B cell (primary cell): ENCODE measurements around the gene ARL14EPL. TPM values are rescaled to one million over a fixed set of nuclear protein-coding genes. Genes with fewer than 3 reads are reported as not detected.

ENCODE experiments used
- ATAC-seq: fragments of 200-7000 bp; cut with Tn5 transposase; one replicate; pipeline ENCODE4 v1.10.0; 2021; ENCODE audit warnings: low read depth, mild to moderate bottlenecking, moderate number of reproducible peaks, moderate library complexity
- CTCF ChIA-PET: fragments of 350-600 bp; sonication (Branson Sonifier 250); formaldehyde crosslinking; loops from one replicate; lab custom pipeline; 2021; ENCODE audit warnings: antibody characterized with exemption, inconsistent platforms; lab: Charles Lee
- POLR2A ChIA-PET: fragments of 350-600 bp; sonication (Branson Sonifier 250); formaldehyde crosslinking; loops from one replicate; lab custom pipeline; 2021; ENCODE audit warnings: antibody characterized with exemption; lab: Charles Lee
- DNase-seq: peaks from one replicate; pipeline ENCODE4 v3.0.0; 2013
- H2AFZ ChIP-seq: 2 replicates; pipeline ENCODE4 v1.6.1; 2012; ENCODE audit warnings: mild to moderate bottlenecking, low read depth, low read length; ENCODE audit not compliant: insufficient read depth, poor library complexity, severe bottlenecking
- H3K27ac ChIP-seq, 2 donors: 1 replicate in 1 of 2; 2 replicates in 1 of 2; pipeline ENCODE4 v1.5.1; 2012 to 2013; ENCODE audit warnings: low read length in 2 of 2, mild to moderate bottlenecking in 2 of 2, moderate library complexity in 1 of 2
- H3K27me3 ChIP-seq, 4 experiments: fragments of 200-600 bp in 1 of 4; sonication (generic) in 1 of 4; replicated peaks in 1 of 4; 1 replicate in 2 of 4; 2 replicates in 2 of 4; pipeline versions ENCODE4 v1.6.1 to v1.7.0; 2013 to 2016; ENCODE audit warnings: low read length in 3 of 4, mild to moderate bottlenecking in 2 of 4, mixed read lengths in 1 of 4, moderate library complexity in 1 of 4; ENCODE audit not compliant: insufficient read depth in 4 of 4, control insufficient read depth in 3 of 4; ENCODE audit errors: control extremely low read depth in 1 of 4
- H3K36me3 ChIP-seq, 2 experiments: replicated peaks in 1 of 2; 1 replicate in 1 of 2; 2 replicates in 1 of 2; pipeline versions ENCODE4 v1.6.1 to v1.7.1; 2013; ENCODE audit warnings: low read length in 1 of 2; ENCODE audit not compliant: insufficient read depth in 2 of 2, control insufficient read depth in 1 of 2; ENCODE audit errors: control extremely low read depth in 1 of 2, extremely low read depth in 1 of 2
- H3K4me1 ChIP-seq, 2 donors: fragments of 200-600 bp in 1 of 2; sonication (generic) in 1 of 2; 1 replicate in 1 of 2; 2 replicates in 1 of 2; pipeline versions ENCODE4 v1.5.1 to v1.6.1; 2013 to 2017; ENCODE audit warnings: low read length in 2 of 2; ENCODE audit not compliant: control insufficient read depth in 2 of 2, insufficient read depth in 2 of 2
- H3K4me2 ChIP-seq: replicated peaks from 2 replicates; pipeline ENCODE3; 2012; ENCODE audit warnings: mild to moderate bottlenecking, low read depth, low read length; ENCODE audit not compliant: poor library complexity, severe bottlenecking
- H3K4me3 ChIP-seq, 5 experiments: fragments of 200-600 bp in 1 of 5; sonication (generic) in 1 of 5; 1 replicate in 3 of 5; 2 replicates in 2 of 5; pipeline versions ENCODE4 v1.5.1 to v1.7.0; 2011 to 2016; ENCODE audit warnings: low read length in 4 of 5, mild to moderate bottlenecking in 4 of 5, low read depth in 2 of 5, control low read depth in 1 of 5, moderate library complexity in 1 of 5; ENCODE audit not compliant: insufficient read depth in 1 of 5; ENCODE audit errors: control extremely low read depth in 1 of 5, extremely low read depth in 1 of 5
- H3K79me2 ChIP-seq: fragments of 200-600 bp; sonication (generic); one replicate; pipeline ENCODE4 v1.6.0; 2016; ENCODE audit warnings: low read length; ENCODE audit not compliant: control insufficient read depth, insufficient read depth
- H3K9ac ChIP-seq: fragments of 200-600 bp; sonication (generic); 2 replicates; pipeline ENCODE4 v1.6.1; 2017; ENCODE audit warnings: mild to moderate bottlenecking, low read length, moderate library complexity
- H3K9me3 ChIP-seq, 3 donors: one replicate each; pipeline versions ENCODE4 v1.6.1 to v1.7.1; 2013; ENCODE audit warnings: low read length in 2 of 3; ENCODE audit not compliant: control insufficient read depth in 2 of 3, insufficient read depth in 1 of 3; ENCODE audit errors: control extremely low read depth in 1 of 3
- H4K20me1 ChIP-seq: 2 replicates; pipeline ENCODE4 v1.6.0; 2012; ENCODE audit warnings: mild to moderate bottlenecking, low read length; ENCODE audit not compliant: insufficient read depth, control insufficient read depth, poor library complexity, severe bottlenecking
- H3K27ac Mint-ChIP-seq: one replicate; pipeline ENCODE4 v1.8.0; 2021; ENCODE audit warnings: mixed read lengths
- H3K27me3 Mint-ChIP-seq: one replicate; pipeline ENCODE4 v1.8.0; 2021; ENCODE audit warnings: mixed read lengths
- H3K4me1 Mint-ChIP-seq: one replicate; pipeline ENCODE4 v1.8.0; 2021; ENCODE audit warnings: mixed read lengths
- H3K4me3 Mint-ChIP-seq: one replicate; pipeline ENCODE4 v1.8.0; 2021; ENCODE audit warnings: mixed read lengths
- H3K9me3 Mint-ChIP-seq: one replicate; pipeline ENCODE4 v1.8.0; 2022; ENCODE audit warnings: mixed read lengths; ENCODE audit not compliant: insufficient read depth
- CTCF ChIP-seq: fragments of 200-600 bp; IDR thresholded peaks from one replicate; pipeline ENCODE4 v1.8.0; 2022; ENCODE audit warnings: antibody characterized with exemption, mild to moderate bottlenecking
- EZH2 ChIP-seq: IDR thresholded peaks from 2 replicates; pipeline ENCODE4 v1.6.1; 2012; ENCODE audit warnings: borderline replicate concordance, low read depth, mild to moderate bottlenecking, moderate library complexity, low read length; ENCODE audit not compliant: insufficient read depth, poor library complexity, severe bottlenecking
- WGBS: methylation state at CpG from one replicate; pipeline ENCODE4 v1.1.5; 2013; ENCODE audit warnings: missing lambda C conversion rate; ENCODE audit not compliant: insufficient coverage; 5-methylcytosine and 5-hydroxymethylcytosine counted together
- intact Hi-C: fragments of 100-400 bp; cut with micrococcal nuclease; formaldehyde crosslinking; loops from one replicate; pipeline ENCODE4 v1.10.0; 2022
- polyA plus RNA-seq: library from polyadenylated mRNA; depleted of rRNA; stranded (reverse); fragments of >200 nt; gene quantifications from 2 replicates; pipeline ENCODE4 v1.2.3, GENCODE V29; 2012
- total RNA-seq, 2 donors: library from RNA; stranded (reverse); fragments of 120-200 nt in 1 of 2; gene quantifications; 1 replicate in 1 of 2; 2 replicates in 1 of 2; pipeline versions ENCODE4 v1.2.3 to v1.2.4, GENCODE V29; 2013 to 2022

Gene ARL14EPL
- total and polyA plus RNA-seq, 2 donors (not counting 1 experiment from before 2014, with no cell fraction given), result 0.19 TPM; not detected in 1

GRCh38 chr5:116042375-116042774 lies 10.1 kb downstream of the ARL14EPL start:
- Histone ChIP-seq H3K4me2 (no peak overlapping the region), H2AFZ (no peak overlapping the region), H4K20me1 (no peaks in the 10 kb centered on the region), H3K9ac (no peak overlapping the region), H3K27ac (no peak overlapping the region), H3K27me3 (no peaks in the 10 kb centered on the region), H3K4me3 (no peak overlapping the region), H3K9me3 (no peaks in the 10 kb centered on the region), H3K36me3 (no peaks in the 10 kb centered on the region), H3K4me1 (peaks cover 18 to 20% of the 10 kb centered on the region in 2 donors), H3K79me2 (no peaks in the 10 kb centered on the region)
- no peaks in the 10 kb centered on the region for H3K9me3 Mint-ChIP-seq
- H3K4me3 Mint-ChIP-seq, result no peak overlapping the region
- DNase-seq, result no peak
- H3K27ac Mint-ChIP-seq, result no peak overlapping the region
- no peaks in the 10 kb centered on the region for H3K27me3 Mint-ChIP-seq
- ChIA-PET CTCF (interaction anchor here (1.1 to 1.4 kb wide), 2 partner anchors 27 to 732 kb away, joined by 3 to 4 read pairs; no protein-coding TSS in a partner anchor), POLR2A (no interaction called here)
- ATAC-seq, result no peak
- intact Hi-C loops, result no loop called here
- peaks cover 25% of the 10 kb centered on the region for H3K4me1 Mint-ChIP-seq
- TF ChIP-seq CTCF, result no peak
- no peak for TF ChIP-seq EZH2

GRCh38 chr5:116044073-116044472 lies 11.8 kb downstream of the ARL14EPL start:
- DNase-seq (no peak), ATAC-seq (no peak)
- no peaks in the 10 kb centered on the region for H3K36me3 ChIP-seq
- H3K4me3 ChIP-seq, result no peak overlapping the region
- H3K4me1 ChIP-seq, result peaks cover 4 to 6% of the 10 kb centered on the region in 2 donors
- no peaks in the 10 kb centered on the region for H3K27me3 ChIP-seq
- no peak overlapping the region for H3K27ac ChIP-seq
- H3K79me2 ChIP-seq, result no peaks in the 10 kb centered on the region
- no peak overlapping the region for H3K27ac Mint-ChIP-seq
- no peak overlapping the region for H3K9ac ChIP-seq
- no peak overlapping the region for H3K4me2 ChIP-seq
- no peaks in the 10 kb centered on the region for H3K9me3 ChIP-seq
- TF ChIP-seq CTCF, result no peak
- no peak for TF ChIP-seq EZH2
- H3K27me3 Mint-ChIP-seq, result no peaks in the 10 kb centered on the region
- ChIA-PET CTCF (interaction anchor here (1.5 kb wide), 1 partner anchor 24 kb away, joined by 3 read pairs; no protein-coding TSS in a partner anchor), POLR2A (no interaction called here)
- intact Hi-C loops, result no loop called here
- no peak overlapping the region for H3K4me3 Mint-ChIP-seq
- no CpG with 5 or more reads among the region's 3 CpGs for WGBS
- no peaks in the 10 kb centered on the region for H4K20me1 ChIP-seq
- no peaks in the 10 kb centered on the region for H3K9me3 Mint-ChIP-seq
- H2AFZ ChIP-seq, result no peak overlapping the region
- H3K4me1 Mint-ChIP-seq, result peaks cover 9% of the 10 kb centered on the region
